ENCODE data around the gene ATP6V0A1. TPM values are rescaled to one million over a fixed set of nuclear protein-coding genes. Genes with fewer than 3 reads are reported as not detected.

The ATP6V0A1 gene
- total and polyA plus RNA-seq, 4 donors = 31.5 to 94.6 (median 45.2) TPM

- TF ChIP-seq NR2F2 (IDR thresholded peaks at IDR 0.05) (peak; percentile 26), HNF4A (conservative IDR thresholded peaks at IDR 0.05) (peak; percentile 77 to 87), REST (IDR thresholded peaks at IDR 0.05) (peak; percentile 71)
These were observed 5.3 kb downstream of the ATP6V0A1 start (continued) for GRCh38 chr17:42463976-42464400.

- no peak for DNase-seq (ENCODE audit: low spot score)
- peaks cover 3 to 11% (median 7%) of the 10 kb centered on the region in 4 donors for H3K4me1 ChIP-seq (ENCODE audit: control insufficient read depth in 4 of 4, insufficient read depth in 4 of 4, low read length in 3 of 4)
- 28% methylated on average over 5 of the region's 5 CpGs for WGBS
- H3K9me3 ChIP-seq (ENCODE audit: control insufficient read depth in 4 of 4, low read length in 3 of 4) = no peaks in the 10 kb centered on the region
- no peak for TF ChIP-seq MAX (IDR thresholded peaks at IDR 0.05)
- TF ChIP-seq HNF4A (conservative IDR thresholded peaks at IDR 0.05) = peak in 1 of 2 donors; percentile 9
- no peak for TF ChIP-seq CTCF (IDR thresholded peaks at IDR 0.05; ENCODE audit: low read depth, low read length, missing input control)
- peaks cover 9 to 37% (median 22%) of the 10 kb centered on the region in 4 donors for H3K36me3 ChIP-seq (ENCODE audit: control insufficient read depth in 4 of 4, insufficient read depth in 3 of 4, low read depth in 1 of 4, low read length in 3 of 4)
- no peak overlapping the region for H3K9ac ChIP-seq (ENCODE audit: low read depth in 1 of 2, low read length in 2 of 2)
- H3K27ac ChIP-seq (ENCODE audit: low read depth in 1 of 2, low read length in 2 of 2) = no peak overlapping the region
- no peak overlapping the region for H3K4me3 ChIP-seq (ENCODE audit: low read depth in 1 of 3, low read length in 3 of 3)
- no peaks in the 10 kb centered on the region for H3K27me3 ChIP-seq (ENCODE audit: control insufficient read depth in 4 of 4, insufficient read depth in 4 of 4, low read length in 3 of 4)
These were observed 9.2 kb downstream of the ATP6V0A1 start for GRCh38 chr17:42467889-42468288.

- H3K27ac ChIP-seq (ENCODE audit: low read depth in 1 of 2, low read length in 2 of 2) = no peak overlapping the region
- no peak overlapping the region for H3K9ac ChIP-seq (ENCODE audit: low read depth in 1 of 2, low read length in 2 of 2)
- H3K36me3 ChIP-seq (ENCODE audit: control insufficient read depth in 4 of 4, insufficient read depth in 3 of 4, low read depth in 1 of 4, low read length in 3 of 4) = peaks cover 13 to 56% (median 43%) of the 10 kb centered on the region in 4 donors
- no peak for TF ChIP-seq EGR1 (IDR thresholded peaks at IDR 0.05; ENCODE audit: low read depth in 2 of 2)
- no peak for TF ChIP-seq HNF4A (conservative IDR thresholded peaks at IDR 0.05)
- no peak for TF ChIP-seq FOXA2 (IDR thresholded peaks at IDR 0.05)
- no peak for TF ChIP-seq GABPA (IDR thresholded peaks at IDR 0.05 in 1 of 2, conservative IDR thresholded peaks at IDR 0.05 in 1 of 2)
- no peak for TF ChIP-seq TAF1 (conservative IDR thresholded peaks at IDR 0.05)
- TF ChIP-seq MAX (IDR thresholded peaks at IDR 0.05) = no peak
- no peak for TF ChIP-seq ATF3 (IDR thresholded peaks at IDR 0.05)
- no peak for TF ChIP-seq YY1 (IDR thresholded peaks at IDR 0.05)
- no peak for TF ChIP-seq NR2F2 (IDR thresholded peaks at IDR 0.05)
- no peak for TF ChIP-seq RAD21 (IDR thresholded peaks at IDR 0.05)
- TF ChIP-seq HNF4G (IDR thresholded peaks at IDR 0.05) = no peak
- TF ChIP-seq ZBTB33 (IDR thresholded peaks at IDR 0.05) = no peak
- TF ChIP-seq CTCF (IDR thresholded peaks at IDR 0.05; ENCODE audit: low read depth, low read length, missing input control) = no peak
- no peak for TF ChIP-seq SP1 (IDR thresholded peaks at IDR 0.05)
- TF ChIP-seq JUND (IDR thresholded peaks at IDR 0.05) = no peak
These were observed 14.2 kb downstream of the ATP6V0A1 start for GRCh38 chr17:42472709-42473521.

More at GRCh38 chr17:42472709-42473521, 14.2 kb downstream of the ATP6V0A1 start:
- WGBS = 87% methylated on average over 8 of the region's 8 CpGs
- no peaks in the 10 kb centered on the region for H3K4me1 ChIP-seq (ENCODE audit: control insufficient read depth in 4 of 4, insufficient read depth in 4 of 4, low read length in 3 of 4)
- no peak for DNase-seq (ENCODE audit: low spot score)
- H3K9me3 ChIP-seq (ENCODE audit: control insufficient read depth in 4 of 4, low read length in 3 of 4) = no peaks in the 10 kb centered on the region
- no peak overlapping the region for H3K4me3 ChIP-seq (ENCODE audit: low read depth in 1 of 3, low read length in 3 of 3)
- no peaks in the 10 kb centered on the region for H3K27me3 ChIP-seq (ENCODE audit: control insufficient read depth in 4 of 4, insufficient read depth in 4 of 4, low read length in 3 of 4)
